Breast epithelium (tissue), 3 donors: ENCODE measurements around the gene HDAC4.

Experiments
- CTCF ChIP-seq, 3 donors: fragments of 450-650 bp; IDR thresholded peaks; one replicate each; pipeline ENCODE4 v1.5.1; 2016 to 2017; ENCODE audit warnings: antibody characterized with exemption in 3 of 3, mild to moderate bottlenecking in 3 of 3, moderate library complexity in 3 of 3
- POLR2A ChIP-seq: fragments of 450-650 bp; IDR thresholded peaks from one replicate; pipeline ENCODE4 v1.6.1; 2016; ENCODE audit warnings: antibody characterized with exemption, mild to moderate bottlenecking, moderate library complexity

- TF ChIP-seq POLR2A (no peak), CTCF (IDR thresholded peaks at IDR 0.05) (no peak)
These were observed 199.9 kb downstream of the HDAC4 start for GRCh38 chr2:239200646-239201530.
